G401.6 (cell line): Measurements from ENCODE around the gene SH3GL1.

Experiments
- FAIRE-seq: peaks from 2 replicates; lab custom pipeline; 2012; peaks lifted over from hg19 to GRCh38; lab: Jason Lieb, UNC

Gene SH3GL1

DNA sequence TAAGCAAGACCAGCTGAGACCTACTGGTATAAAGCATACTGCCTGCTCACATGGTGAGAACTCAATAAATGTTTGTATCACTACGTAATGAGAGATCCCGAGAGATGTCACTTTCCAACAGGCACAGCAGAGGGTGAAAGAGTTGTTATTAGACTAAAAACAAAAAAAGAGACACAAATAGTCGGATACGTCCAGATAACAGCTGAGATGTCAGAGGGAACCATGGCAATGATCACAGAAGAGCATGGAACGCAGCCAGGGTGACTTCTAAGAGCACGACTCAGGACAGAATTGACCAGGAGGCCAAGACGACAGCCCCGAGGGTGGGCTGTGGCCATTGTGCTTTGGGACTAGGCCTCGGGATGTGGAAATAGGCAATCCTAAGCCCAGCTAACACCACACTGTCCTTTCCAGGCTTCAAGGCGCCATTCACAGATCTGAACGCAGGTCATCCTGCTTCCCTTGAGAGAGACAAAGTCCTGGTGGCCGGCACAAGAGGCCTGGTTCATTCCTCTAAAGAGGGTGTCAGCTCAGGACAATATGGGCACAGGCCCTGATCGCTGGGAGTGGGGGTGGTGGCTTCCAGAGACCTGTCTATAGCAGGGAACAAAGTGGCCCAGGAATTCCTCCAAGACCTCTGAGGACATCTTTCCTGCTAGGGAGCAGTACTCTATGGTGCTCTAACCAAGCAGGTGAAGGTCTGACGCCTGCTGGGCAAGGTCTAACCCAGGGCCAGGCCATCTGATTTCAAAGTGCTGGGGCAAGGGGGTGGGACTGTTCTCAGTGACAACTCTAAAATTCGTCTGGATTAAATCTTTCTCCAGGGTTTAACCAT lies 3.2 kb downstream of the SH3GL1 start:
- no peak for FAIRE-seq

DNA sequence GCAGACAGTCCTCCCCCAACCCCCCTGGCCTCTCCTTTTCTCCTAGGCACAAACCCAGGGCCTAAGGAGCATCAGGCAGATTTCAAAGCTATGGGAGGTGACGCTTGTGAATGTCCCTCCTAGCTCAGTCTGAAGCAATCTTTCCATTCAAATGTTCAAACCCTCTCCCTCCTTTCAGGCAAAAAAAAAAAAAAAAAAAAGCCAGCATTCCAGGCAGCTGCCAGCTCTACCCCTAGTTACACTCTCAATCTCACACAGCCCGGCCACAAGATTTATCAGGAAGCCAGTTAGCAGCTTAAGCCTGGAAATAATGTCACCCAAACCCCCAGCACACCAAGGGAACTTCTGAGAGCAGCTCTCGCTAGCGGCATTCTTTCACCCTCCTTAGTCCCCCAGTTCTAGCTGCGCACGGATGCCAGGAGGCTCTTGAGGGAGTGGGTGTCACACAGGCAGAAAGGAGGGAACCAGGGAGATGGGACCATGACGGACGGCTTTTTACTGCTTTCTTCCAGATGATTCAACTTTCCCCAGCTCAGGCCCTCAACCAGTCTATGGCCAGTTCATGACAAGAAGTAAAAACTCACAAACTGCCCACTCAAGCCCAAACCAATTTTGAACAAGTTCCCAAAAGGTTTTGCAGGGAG lies 6.3 kb downstream of the SH3GL1 start:
- no peak for FAIRE-seq

DNA sequence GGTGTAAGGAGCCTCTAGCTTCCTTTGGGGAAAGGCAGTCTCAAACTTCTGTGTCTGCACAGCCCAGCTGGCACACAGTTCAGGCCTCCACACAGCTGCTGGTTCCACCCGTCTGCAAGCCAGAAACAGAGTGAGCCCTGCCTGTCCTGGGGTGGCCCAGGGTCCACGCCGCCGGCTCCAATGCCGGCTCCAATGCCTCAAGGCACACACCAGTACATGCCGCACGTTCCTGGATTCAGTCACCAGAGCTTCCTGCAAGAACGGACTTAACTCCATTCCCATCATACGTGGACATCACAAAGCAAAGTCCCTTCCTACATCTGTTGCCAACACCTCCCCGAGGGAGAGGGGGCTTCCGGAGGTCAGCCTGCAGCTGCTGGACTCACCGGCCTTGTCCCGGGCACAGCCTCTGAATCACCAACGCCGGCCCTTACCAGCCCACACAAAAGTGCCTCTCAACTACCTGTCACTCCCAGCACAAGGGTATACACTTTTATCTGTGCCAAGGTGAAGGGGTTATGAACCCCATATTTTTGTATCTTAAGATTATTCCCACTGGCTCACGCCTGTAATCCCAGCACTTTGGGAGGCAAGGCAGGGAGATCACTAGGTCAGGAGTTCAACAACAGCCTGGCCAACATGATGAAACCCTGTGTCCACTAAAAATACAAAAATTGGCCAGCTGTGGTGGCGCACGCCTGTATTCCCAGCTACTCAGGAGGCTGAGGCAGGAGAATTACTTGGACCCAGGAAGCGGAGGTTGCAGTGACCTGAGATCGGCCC lies 8.5 kb downstream of the SH3GL1 start:
- FAIRE-seq, result no peak

DNA sequence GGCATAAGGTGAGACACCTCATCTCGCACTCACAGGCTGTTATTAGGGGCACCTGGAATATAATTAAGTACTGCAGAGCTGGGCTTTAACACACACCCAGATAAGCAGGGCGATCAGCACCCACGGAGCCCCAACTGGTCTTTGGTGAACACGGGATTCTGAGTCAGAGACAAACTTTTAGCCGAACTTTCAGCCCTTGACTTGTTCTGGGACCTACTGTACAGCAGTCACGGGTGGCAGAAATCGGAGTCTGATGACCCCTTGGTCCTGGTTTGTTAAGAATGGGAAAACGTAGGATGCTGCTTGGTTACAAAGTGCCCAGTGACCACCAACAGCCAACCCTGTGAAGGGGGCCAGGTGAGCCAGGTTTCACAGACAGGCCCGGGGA lies 9.0 kb downstream of the SH3GL1 start:
- FAIRE-seq, result no peak

DNA sequence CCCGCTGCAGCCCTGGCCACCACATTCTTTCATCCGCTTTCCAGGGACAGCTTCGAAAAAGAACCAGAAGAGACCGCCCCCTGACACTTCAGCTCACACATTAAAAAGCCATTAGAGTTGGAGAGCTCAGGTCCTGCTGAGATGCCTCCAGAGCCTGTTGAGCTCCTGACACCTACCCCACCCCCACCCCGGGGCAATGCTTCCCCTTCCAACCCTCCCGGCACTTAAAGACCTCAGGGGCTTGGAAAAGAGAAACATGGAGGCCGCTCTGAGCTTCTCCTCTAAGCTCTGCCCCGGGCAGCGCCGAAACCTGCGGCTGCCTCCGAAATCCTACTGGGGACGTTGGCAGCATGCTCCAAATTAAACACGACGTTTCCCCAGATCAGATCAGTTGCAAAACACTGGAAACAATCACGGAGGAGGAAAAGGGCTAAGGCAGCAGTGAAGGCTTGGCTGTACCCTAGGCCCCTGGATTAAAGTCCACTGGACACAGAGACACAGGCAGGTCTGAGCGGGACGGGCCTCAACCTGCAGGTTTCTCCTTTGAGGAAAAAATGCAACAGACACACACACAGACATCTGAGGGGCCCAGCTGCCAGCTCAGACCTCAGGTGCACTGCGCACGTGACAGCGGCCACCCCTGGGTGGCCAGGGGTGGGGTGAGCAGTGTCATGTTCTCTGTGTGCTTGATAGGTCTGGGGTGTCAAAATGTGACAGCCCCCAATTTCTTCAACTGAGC lies 9.6 kb downstream of the SH3GL1 start:
- FAIRE-seq, result no peak

DNA sequence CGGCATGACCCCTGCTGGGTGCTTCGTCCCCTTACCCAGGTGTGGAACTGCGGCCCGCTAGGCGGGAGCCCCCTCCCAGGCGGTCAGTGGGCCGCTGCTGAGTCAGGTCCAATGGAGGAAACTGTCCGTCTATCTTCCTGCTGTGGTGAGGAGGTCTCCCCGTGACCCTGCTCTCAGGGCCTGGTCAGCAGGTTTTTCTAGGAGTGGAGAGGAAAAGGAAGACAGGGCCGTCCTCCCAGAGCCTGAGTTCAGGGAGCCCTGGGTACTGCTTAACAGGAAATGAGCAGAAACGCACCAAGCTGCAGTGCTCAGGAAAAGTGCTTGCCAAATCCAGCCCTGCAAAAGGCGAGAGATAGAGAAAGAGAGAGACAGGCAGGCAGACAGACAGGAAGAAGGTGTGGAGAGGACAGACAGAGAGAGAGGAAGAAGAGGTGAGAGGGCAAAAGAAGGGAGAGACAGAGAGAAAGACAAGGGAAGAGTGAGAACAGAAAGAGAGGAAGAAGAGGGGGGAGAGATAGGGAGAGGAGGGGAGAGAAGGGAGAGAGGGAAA lies 10.3 kb downstream of the SH3GL1 start:
- no peak for FAIRE-seq

DNA sequence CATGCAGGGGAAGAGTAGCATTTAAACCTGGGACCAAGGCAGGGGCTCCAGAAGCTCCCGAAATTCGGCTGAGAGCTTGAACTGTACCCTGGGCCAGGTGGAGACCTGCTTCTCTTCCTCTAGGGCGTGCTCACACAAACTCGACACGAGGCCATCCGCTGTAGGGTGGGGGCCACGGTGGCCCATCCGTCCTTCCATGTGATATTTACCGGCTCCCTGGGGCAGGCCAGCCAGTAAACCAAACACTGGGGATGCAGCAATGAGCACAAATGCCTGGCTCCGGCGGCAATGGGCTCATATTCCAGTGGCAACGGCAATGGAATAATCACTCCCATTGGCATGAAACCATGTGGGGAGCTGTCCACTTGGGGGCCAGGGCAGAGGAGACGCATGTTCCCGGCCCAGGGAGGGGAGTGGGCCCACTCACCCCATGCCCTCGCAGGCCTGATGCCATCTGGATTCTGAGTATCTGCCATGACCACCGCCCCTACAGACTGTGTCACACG lies 10.8 kb downstream of the SH3GL1 start:
- FAIRE-seq, result no peak

DNA sequence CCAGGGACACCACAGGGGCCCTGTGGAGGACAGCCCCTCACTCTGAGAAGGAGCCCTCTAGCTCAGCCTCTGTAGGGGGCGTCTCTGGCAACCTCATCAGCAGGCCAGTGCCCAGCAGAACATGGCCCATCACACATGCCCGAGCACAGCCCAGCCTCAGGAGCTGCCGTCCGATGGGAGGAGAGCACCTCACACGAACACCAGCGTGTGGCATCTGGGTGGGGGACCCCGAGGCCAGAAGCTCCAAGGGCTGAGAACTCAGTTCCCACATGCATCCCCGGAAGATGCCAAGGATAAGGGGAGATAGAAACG lies 11.3 kb downstream of the SH3GL1 start:
- FAIRE-seq, result no peak

DNA sequence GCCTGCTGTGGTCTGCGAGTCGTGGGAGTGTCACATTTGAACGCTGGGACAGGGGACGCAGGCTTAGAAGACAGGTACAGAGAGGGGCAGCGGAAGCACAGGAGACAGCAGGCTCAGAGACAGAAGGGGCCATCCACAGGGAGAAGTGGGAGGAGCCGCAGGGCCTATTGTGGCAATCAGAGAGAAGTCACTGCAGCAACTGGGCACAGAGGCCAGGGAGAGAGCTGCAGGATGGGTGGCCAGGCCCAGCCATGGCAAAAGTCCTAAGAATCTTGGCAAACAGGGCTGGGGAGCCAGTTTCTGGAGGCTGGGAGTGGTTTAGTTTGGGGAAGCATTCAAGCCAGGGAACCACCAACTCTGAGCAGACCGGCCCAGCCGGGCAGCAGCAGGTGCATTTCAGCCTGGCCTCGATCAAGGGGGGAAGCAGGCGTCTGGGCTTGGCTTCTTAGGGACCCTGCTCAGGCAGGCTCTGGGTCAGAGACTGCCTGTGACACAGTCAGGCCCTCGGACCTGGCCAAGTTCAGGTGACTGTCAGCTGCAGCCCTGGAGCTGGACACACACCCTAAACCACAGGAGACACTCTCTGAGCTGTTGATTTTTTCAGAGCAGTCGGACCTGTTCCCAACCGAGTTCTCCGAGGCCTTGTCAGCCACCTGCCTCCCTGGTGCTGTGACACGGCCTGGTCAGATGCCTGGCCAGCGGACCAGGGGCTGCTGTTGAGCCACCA lies 11.8 kb downstream of the SH3GL1 start:
- FAIRE-seq, result no peak

DNA sequence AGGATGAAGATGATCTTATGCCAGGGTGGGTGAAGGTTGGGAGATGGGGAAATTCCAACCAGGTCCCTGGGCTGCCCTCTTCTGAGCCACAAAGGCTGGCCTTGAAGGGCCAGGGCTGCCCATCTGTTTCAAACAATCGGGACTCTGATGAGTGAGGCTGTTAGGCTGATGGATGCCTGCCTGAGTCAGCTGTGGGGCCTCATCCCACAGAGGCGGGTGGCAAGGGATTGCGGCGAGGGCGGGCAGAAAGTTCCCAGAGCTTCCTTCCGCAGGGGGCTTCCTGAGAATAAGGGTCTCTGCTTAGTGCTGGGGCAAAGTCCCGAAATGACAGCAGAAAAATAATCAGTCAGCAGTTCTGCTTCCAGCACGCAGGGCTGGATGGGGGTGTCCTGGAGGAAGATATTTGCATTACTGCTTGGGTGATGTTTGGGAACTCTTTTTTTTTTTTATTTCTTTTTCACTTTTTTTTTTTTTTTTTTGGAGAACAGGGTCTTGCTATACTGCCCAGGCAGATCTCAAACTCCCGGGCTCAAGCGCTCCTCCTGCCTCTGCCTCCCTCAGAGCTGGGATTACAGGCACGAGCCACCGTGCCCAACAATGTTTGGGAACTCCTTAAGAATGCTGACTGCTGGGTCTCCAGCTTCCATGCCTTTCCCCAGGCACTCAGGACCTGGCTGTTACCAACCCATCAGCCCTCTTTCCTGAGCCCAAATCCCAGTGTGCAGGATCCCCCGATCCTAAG lies 14.1 kb downstream of the SH3GL1 start:
- FAIRE-seq, result no peak

DNA sequence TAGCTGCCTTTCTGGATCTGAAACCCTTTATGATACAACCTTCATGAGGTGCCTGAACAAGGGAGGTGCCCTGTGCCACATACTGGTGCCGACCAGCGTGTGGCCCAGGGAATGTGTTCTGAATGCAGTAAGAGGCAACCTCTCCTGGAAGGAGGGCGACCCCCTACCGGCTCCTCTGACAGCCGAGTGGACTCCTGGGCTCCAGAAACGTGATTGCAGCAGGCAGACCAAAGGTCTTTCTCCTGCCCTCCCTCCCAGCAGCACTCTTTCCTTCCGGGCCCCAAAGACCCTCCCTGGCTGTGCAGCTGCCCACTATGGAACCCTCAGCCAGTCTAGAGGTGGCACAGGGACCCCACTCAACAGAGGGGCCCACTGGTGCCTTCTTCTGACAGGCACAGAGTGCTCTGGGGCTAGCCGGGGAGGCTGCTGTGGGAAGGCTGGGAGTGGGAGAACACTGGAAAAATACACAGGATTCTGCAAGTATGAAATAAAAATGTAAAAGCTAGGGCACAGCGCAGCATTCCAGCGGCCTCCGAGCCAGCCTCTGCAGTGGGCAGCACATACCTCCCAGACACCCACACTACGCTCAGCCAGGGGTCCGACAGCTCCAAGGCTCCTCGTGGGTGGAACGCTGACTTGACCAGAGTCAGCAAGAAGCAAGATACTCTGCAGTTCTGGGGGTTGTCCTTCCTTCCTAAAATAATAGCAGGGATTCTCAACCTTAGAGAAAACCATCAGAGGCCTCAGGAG lies 14.9 kb downstream of the SH3GL1 start:
- FAIRE-seq, result no peak

DNA sequence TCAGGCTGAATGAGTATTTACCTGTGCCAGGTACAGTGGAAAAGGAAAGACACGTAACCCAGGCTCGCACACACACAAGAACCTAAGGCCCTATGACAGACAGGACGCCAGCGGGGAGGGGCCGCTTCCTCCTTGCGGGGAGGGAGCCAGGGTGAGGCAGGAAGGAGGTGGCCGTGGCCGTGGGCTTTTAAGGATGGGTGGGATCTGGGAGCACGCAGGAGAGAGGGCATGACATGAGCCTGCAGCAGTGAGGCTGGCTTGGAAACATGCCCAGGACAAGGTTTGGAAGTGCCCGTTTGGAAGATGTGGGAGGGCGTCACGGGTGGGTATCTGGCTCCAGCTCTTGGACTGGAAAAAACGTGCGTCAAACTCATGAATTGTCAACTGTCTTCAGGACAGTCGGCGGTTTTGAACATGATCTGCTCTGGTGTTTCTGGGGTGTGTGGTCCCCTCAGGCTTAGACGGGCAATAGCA lies 20.1 kb downstream of the SH3GL1 start:
- FAIRE-seq, result no peak

DNA sequence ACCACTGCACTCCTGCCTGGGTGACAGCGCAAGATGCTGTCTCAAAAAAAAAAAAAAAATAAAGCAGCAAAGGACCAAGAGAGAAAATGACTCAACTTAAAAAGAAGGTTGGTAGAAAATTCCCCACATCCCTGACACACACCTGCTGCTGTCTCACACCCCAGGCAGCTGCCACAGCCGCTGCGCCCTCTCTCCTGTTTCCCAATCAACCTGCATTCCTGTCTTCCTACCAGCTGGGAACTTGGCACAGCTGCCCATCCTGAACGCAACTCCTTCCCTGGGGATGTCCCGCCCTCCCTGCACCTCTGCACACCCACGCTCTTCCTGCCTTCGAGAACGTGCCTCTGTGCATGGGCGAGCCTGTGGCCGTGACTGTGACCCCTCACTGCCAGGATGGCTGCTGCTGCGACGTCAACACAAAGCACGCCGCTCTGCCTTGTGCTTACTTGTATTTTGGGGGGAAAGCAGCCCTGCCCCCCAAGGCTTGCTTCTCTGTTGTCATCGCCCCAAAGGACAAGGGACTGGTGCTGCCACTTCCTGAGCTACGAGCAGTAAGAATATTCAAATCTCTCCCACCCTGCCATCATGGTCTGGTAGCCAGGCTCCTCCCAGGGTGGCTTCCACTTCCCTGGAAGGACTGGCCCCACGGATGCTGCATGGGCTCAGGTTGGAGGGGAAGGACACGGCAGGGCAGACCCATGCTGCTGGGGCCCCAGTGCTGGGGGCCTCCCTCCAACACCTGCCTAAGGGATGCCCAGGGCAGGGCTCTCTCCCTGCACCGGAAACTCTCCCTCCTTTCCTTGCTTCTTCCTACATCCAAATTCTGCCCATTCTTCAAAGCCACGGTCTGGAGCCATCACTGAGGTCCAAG lies 20.7 kb downstream of the SH3GL1 start:
- FAIRE-seq, result no peak

DNA sequence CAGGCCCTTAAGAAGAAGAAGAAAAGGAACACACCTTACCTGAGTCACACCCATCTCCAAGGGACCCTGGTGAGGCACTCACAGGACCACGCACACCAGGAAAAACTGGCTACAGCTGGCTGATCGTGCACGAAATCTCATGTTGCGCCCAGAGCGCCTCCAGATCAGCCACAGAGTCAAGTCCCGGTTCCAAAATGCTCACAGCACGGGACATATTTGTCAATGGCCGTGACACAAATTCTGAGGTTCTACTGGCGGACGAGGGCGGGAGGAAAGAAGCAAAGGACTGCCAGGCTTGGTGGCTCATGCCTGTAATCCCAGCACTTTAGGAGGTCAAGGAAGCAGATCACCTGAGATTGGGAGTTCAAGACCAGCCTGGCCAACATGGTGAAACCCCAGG lies 21.5 kb downstream of the SH3GL1 start:
- no peak for FAIRE-seq

DNA sequence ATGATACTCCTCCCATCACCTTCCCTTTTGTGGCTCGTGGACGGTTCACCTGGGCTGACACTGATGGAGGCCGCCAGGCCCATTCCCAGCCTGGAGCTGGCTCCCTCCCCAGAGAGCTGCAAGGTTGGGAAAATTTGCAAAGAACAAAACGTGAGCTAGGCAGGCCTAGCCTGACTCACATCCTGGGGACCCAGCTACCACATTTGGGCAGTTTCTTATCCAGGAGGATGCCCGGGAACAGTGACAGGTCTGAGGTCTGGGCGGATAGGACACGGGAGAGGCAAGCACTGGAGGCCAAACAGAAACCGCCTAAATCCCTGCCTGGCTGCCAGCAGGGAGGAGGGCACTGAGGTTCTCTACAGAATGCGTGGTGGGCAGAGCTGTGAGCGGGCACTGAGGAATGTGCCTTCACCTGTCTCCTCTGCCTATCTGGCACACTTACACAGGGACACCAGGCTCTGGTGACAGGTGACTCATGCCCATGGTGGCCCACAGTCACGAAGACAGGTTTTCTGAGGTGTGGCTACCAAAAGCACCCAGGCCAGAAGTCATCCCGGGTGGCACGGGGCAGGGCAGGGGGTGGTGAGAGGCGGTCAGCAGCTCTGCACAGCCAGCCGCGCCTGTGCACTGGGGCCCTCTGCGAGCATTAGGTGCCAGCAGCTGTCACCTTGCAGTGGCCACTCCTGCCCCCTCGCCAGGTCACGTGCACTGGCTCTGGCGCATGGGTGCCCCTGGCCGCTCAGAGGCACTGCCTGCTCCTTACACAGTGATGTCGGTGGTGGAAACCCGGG lies 23.2 kb downstream of the SH3GL1 start:
- no peak for FAIRE-seq

DNA sequence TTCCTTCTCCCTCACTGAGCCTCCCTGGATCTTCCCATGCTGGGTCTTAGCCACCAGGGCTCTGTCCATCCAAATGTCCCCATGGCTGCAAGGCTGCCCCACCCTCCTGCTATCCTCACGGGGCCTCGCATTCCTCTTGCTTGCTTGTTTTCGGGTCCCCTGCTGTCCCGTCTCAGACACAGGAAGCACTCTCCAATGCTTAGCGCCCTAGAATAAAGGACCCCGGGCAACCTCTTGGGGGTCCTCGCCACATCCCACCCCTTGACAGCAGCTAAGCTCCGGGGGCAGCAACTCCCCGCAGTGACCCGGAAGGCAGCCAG lies 23.7 kb downstream of the SH3GL1 start:
- no peak for FAIRE-seq

DNA sequence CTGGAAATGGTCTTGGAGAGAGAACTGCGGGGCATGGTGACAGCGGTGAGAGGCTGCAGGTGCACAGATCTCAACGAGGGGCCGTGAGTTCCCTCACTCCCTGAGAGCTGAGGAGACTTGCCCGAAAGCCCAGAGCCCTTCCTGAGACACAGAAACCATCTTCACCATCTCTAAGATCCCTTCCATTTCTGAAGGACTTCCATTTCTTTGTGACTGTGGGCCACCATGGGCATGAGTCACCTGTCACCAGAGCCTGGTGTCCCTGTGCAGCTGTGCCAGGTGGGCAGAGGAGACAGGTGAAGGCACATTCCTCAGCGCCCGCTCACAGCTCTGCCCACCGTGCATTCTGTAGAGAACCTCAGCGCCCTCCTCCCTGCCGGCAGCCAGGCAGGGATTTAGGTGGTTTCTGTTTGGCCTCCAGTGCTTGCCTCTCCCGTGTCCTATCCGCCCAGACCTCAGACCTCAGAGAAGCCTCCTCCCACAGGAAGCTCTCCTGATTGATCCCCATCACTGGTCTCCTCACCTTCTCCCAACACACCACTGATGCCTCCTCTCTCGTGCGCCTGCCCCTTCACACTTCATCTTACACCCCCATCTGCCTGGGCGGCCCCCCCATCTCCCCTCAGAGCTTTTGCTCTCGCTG lies 24.2 kb downstream of the SH3GL1 start:
- no peak for FAIRE-seq
